Measurements from ENCODE around the gene CCDC8.
A peak's percentile ranks its signal among the peaks of the same experiment; 100 is the strongest.
"Not testable (repeated sequence)": the region's sequence is repeated elsewhere in the genome, so short reads cannot be mapped to it uniquely, and the experiment has no call there.

The CCDC8 gene

DNA sequence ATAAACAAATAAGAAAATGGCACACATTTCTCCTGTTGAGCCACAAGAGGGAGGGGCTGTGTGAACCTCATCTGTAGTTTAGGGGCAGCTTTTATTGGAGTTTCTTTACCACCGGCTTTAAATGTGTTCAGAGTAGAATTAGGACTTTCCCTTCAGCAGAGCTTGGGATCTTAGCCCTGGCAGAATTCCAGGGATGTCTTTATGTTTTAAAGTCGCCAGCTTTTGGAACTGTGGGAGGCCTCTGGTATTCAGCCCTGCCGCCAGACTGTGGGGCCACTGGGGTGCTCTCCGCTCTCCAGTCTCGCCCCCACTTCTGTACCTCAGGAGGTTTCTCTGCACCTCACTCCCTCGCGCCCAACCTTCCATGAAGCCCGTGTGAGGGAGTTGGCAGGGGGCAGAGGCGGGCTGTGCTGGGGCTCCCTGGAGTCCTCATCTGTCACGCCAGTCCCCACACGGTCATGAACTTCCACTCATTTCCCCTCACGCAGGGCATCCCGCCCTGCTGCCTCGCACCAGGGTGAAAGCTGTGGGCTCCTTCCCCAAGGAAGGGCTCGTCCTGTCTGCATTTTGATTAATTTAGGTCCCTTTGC is 31.5 kb downstream of the CCDC8 start:
- peaks cover 18% of the 10 kb centered on the region for H3K4me1 Mint-ChIP-seq

DNA sequence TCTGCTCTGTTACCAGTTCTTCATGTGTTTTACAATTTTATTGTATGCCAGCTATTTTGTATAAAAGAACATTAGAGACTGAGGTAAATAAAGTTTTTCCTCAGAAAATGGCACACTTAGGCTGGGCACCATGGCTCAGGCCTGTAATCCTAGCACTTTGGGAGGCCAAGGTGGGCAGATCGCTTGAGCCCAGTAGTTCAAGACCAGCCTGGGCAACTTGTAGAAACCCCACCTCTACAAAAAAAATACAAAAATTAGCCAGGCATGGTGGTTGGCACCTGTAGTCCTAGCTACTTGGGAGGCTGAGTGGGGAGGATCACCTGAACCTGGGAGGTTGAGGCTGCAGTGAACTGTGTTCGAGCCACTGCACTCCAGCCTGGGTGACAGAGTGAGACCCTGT is 32.0 kb downstream of the CCDC8 start:
- Mint-ChIP-seq H3K27ac (no peak overlapping the region), H3K4me3 (no peak overlapping the region), H3K4me1 (peaks cover 18% of the 10 kb centered on the region), H3K9me3 (peaks cover 12% of the 10 kb centered on the region), H3K36me3 (ENCODE audit: low read depth) (peaks cover 92% of the 10 kb centered on the region), H3K27me3 (ENCODE audit: low read depth, poor library complexity) (no peaks in the 10 kb centered on the region)
- DNase-seq, result no peak
- TF ChIP-seq, protein P1, sequence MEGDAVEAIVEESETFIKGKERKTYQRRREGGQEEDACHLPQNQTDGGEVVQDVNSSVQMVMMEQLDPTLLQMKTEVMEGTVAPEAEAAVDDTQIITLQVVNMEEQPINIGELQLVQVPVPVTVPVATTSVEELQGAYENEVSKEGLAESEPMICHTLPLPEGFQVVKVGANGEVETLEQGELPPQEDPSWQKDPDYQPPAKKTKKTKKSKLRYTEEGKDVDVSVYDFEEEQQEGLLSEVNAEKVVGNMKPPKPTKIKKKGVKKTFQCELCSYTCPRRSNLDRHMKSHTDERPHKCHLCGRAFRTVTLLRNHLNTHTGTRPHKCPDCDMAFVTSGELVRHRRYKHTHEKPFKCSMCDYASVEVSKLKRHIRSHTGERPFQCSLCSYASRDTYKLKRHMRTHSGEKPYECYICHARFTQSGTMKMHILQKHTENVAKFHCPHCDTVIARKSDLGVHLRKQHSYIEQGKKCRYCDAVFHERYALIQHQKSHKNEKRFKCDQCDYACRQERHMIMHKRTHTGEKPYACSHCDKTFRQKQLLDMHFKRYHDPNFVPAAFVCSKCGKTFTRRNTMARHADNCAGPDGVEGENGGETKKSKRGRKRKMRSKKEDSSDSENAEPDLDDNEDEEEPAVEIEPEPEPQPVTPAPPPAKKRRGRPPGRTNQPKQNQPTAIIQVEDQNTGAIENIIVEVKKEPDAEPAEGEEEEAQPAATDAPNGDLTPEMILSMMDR (IDR thresholded peaks at IDR 0.05), result no peak

More for the DNA sequence above, 31.5 kb downstream of the CCDC8 start:
- TF ChIP-seq, protein P1 (IDR thresholded peaks at IDR 0.05), result no peak
- no peak overlapping the region for H3K4me3 Mint-ChIP-seq
- H3K27me3 Mint-ChIP-seq (ENCODE audit: low read depth, poor library complexity), result no peaks in the 10 kb centered on the region
- H3K27ac Mint-ChIP-seq, result peak overlapping the region; percentile 6
- H3K9me3 Mint-ChIP-seq, result peaks cover 12% of the 10 kb centered on the region
- no peak for DNase-seq
- H3K36me3 Mint-ChIP-seq (ENCODE audit: low read depth), result peaks cover 89% of the 10 kb centered on the region

DNA sequence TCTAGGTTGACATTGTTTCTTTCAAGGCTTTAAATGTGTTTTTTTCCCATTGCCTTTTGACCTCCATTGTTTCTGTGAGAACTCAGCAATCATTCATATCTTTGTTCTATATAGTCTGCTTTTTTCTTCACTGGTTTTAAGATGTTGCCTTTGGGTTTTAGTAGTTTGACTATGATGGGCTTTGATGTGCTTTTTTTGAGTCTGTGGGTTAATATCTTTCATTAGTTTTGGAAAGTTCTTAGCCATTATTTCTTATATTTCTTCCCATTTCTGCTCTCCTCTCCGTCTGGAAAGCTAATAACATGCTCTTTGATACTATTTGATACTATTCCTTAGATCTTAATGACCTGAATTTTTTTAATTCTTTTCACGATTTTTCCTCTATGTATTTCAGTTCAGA is 32.7 kb downstream of the CCDC8 start:
- no peak for DNase-seq
- H3K27ac Mint-ChIP-seq, result no peak overlapping the region
- H3K9me3 Mint-ChIP-seq, result peaks cover 12% of the 10 kb centered on the region
- TF ChIP-seq, protein P1 (IDR thresholded peaks at IDR 0.05), result no peak
- no peak overlapping the region for H3K4me3 Mint-ChIP-seq
- peaks cover 93% of the 10 kb centered on the region for H3K36me3 Mint-ChIP-seq (ENCODE audit: low read depth)
- peaks cover 18% of the 10 kb centered on the region for H3K4me1 Mint-ChIP-seq
- no peaks in the 10 kb centered on the region for H3K27me3 Mint-ChIP-seq (ENCODE audit: low read depth, poor library complexity)

DNA sequence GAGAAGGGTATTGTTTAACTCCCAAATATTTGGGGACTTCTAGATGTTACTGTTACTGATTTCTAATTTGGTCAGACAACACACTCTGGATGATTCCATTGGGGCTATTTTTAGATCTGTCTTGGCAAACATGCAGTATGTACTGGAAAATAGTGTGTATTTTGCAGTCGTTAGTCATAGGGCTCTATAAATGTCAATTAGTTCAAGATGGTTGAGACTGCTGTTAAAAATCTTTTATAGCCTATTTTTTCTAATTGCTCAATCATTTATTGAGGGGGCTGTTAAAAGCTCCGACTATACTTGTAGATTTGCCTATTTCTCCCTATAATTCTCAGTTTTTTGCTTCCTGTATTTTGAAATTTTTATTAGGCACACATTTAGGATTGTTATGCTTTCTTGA is 35.1 kb downstream of the CCDC8 start:
- peaks cover 12% of the 10 kb centered on the region for H3K9me3 Mint-ChIP-seq
- no peaks in the 10 kb centered on the region for H3K27me3 Mint-ChIP-seq (ENCODE audit: low read depth, poor library complexity)
- H3K4me3 Mint-ChIP-seq, result no peak overlapping the region
- peak overlapping the region; percentile 32 for H3K27ac Mint-ChIP-seq
- H3K36me3 Mint-ChIP-seq (ENCODE audit: low read depth), result peaks cover 75% of the 10 kb centered on the region
- H3K4me1 Mint-ChIP-seq, result peaks cover 18% of the 10 kb centered on the region
- TF ChIP-seq, protein P1 (IDR thresholded peaks at IDR 0.05), result no peak
- DNase-seq, result no peak

DNA sequence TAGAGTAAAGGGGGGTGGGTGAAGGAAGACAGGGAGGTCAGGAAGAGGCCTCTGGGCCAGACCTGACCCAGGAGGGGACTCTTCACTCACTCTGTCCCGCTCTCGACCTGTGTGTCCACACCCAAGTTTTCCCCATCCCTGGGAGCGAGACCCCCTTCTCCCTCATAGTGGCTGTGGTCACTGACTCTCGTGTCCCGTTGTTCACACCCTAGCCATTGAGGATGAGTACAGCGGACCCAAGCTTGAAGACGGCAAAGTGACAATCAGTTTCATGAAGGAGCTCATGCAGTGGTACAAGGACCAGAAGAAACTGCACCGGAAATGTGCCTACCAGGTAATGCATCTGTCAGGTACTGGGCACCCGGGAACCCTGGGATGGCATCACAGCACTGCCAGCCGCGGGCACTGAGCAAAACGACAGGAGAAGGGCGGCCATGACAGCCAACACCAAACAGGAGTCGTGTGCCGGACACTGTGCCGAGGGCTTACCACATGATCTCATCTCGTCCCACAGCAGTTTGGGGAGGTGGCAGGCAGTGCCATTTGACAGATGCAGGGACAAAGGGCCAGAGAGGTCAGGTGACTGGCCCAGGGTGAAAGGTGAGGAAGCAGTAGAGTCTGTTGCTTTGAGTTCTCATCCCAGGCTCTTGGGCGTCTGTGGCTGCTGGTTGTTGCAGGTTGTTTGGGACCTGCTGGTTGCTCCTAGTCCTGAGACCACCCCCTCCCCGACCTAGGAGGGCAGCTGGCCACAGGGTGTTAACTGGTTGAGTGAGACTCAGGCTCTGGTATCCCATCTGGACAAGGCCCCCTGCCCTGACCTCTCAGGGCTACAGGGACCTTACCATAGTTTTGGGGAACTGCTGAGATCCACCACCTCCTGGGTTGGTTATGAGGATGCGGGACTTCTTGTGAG is 36.9 kb downstream of the CCDC8 start:
- H3K4me1 Mint-ChIP-seq, result peaks cover 22% of the 10 kb centered on the region
- H3K36me3 Mint-ChIP-seq (ENCODE audit: low read depth), result peaks cover 58% of the 10 kb centered on the region
- no peak overlapping the region for H3K4me3 Mint-ChIP-seq
- H3K9me3 Mint-ChIP-seq, result peaks cover 12% of the 10 kb centered on the region
- TF ChIP-seq, protein P1 (IDR thresholded peaks at IDR 0.05), result no peak
- no peak for DNase-seq
- H3K27ac Mint-ChIP-seq, result peak overlapping the region; percentile 57
- peaks cover 3% of the 10 kb centered on the region for H3K27me3 Mint-ChIP-seq (ENCODE audit: low read depth, poor library complexity)

DNA sequence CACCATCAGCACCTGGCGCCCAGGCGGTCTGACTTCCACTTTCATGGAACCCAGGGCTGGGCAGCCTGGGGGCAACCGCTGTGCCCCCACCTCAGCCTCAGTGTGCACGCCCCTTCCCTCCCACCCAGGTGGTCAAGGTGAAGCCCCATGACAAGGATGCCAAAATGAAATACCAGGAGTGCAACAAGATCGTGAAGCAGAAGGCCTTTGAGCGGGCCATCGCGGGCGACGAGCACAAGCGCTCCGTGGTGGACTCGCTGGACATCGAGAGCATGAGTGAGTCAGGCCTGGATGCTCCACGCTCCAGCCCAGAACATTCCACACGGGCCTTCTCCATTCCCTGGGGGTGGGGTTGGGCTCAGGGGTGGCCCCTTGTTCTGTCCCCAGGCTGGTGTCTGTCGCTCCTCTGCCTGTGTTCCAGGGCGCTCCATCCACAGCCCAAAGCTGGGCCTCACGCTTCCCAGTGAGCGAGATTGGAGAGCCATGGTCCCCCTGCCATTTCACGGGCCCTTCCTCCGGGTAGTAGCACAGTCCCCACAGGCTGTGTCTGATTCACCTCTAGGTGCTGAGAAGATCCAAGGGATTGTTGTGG is 37.8 kb downstream of the CCDC8 start:
- peaks cover 29% of the 10 kb centered on the region for H3K4me1 Mint-ChIP-seq
- peak overlapping the region; percentile 57 for H3K27ac Mint-ChIP-seq
- not testable (repeated sequence) for H3K27me3 Mint-ChIP-seq (ENCODE audit: low read depth, poor library complexity)

More for the DNA sequence above, 37.8 kb downstream of the CCDC8 start:
- H3K4me3 Mint-ChIP-seq, H3K9me3 Mint-ChIP-seq, DNase-seq: not testable (repeated sequence)
- H3K36me3 Mint-ChIP-seq (ENCODE audit: low read depth), result peaks cover 55% of the 10 kb centered on the region
